GM12873 (cell line): Measurements from ENCODE around the gene RHOG.

ENCODE experiments used
- TF ChIP-seq, protein P1 (sequence below): IDR thresholded peaks from 2 replicates; pipeline ENCODE4 v1.5.1; 2012; ENCODE audit warnings: low read depth, mild to moderate bottlenecking, moderate library complexity, low read length, control low read depth; ENCODE audit not compliant: insufficient read depth; ENCODE audit errors: missing control alignments

The RHOG gene

DNA sequence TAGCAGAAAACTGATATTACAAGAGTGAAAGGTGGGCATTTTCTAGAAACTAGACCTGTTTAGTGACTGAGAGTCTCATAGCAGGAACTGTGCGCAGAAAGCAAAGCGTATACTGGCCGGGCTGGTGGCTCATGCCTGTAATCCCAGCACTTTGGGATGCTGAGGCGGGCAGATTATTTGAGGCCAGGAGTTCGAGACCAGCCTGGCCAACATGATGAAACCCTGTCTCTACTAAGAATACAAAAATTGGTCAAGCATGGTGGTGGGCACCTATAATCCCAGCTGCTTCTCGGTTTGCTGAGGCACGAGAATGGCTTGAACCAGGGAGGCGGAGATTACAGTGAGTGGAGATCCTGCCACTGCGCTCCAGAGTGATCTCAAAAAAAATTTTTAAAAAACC, 41.6 kb downstream of the RHOG start:
- TF ChIP-seq, protein P1, sequence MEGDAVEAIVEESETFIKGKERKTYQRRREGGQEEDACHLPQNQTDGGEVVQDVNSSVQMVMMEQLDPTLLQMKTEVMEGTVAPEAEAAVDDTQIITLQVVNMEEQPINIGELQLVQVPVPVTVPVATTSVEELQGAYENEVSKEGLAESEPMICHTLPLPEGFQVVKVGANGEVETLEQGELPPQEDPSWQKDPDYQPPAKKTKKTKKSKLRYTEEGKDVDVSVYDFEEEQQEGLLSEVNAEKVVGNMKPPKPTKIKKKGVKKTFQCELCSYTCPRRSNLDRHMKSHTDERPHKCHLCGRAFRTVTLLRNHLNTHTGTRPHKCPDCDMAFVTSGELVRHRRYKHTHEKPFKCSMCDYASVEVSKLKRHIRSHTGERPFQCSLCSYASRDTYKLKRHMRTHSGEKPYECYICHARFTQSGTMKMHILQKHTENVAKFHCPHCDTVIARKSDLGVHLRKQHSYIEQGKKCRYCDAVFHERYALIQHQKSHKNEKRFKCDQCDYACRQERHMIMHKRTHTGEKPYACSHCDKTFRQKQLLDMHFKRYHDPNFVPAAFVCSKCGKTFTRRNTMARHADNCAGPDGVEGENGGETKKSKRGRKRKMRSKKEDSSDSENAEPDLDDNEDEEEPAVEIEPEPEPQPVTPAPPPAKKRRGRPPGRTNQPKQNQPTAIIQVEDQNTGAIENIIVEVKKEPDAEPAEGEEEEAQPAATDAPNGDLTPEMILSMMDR = no peak

DNA sequence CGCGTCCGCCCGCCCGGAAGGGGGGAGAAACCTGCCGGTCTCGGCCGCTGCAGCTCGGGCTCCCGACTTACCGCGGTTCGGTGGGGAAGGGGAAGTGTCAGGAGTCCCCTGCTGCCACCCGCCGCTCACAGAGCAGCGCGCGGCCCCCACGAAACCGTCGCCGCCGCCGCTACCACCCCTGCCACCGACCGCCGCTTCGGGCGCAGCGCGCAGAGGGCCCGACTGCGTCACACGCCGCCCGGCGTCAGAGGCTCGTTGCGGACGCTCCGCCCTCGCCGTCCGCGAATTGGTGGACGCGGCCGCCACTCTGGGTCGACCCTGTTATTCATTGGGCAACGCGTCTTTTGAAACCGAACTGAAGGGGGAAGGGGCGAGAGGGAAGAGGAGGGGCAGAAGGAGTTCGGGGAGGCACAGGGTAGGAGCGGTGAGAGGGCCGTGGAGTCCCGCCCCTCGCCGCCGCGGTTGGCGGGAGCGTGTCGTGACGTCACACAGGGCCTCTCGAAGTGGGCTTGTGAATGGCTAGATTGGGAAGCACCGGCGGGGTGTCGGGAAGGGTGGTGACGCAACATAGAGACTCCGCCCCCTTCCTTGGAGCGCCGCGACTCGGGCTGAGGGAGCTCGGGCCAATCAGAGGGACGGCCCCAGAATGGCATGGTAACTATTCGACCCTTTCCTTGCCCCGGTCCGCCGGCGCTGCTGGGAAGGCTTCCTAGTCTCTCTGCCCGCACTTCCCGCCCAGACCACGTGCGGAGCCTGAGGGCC, 43.2 kb downstream of the RHOG start, which contains the start of gene NUP98:
TSS of gene NUP98 (minus strand) at position 226 of the 762 bp plus-strand sequence. CDS start 15,437 bp downstream, outside the sequence.
- TF ChIP-seq, protein P1 = no peak

DNA sequence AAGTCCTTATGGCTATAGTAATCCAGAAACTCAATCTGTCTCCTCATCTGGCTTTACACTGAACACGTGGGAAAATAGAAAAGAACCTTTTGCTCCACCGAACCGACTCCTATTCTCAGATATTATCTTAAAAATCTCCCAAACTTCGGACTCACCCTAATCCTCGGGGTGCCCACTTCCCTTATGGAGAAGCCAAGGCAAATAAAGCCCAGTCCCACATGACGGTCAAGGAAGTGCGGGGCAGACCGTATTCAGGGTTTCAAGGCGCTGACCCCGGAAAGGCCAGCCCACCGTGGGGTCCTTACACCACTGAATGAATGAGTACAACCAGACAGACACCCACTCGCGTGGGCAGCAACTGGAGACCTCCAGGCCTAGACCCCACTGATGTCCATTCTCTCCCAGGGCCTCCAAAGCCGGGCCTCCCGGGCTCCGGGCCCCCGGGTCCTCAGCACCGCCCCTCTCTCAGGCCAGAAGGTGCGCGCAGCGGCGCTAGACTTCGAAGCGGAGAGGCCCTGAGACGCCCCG, 43.9 kb downstream of the RHOG start:
- TF ChIP-seq, protein P1 = no peak

DNA sequence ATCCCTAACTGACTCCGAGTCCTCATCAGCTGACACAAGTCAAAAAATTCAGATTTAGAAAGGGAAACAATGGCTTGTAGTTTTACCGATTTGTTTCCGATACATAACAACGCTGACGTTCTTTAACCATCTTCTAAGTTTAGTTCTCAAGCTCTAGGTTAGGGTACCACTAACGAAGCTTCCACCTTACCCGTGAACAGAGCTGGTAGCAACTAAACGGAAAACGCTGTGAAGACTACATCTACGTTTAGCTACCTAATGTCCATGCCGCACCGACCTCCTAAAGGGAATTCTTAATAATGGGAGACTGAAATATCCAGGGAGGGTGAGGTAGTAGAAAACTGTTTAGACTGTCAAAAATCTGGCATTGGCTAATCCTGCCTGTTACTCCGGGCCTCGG, 44.4 kb downstream of the RHOG start:
- TF ChIP-seq, protein P1 = no peak

DNA sequence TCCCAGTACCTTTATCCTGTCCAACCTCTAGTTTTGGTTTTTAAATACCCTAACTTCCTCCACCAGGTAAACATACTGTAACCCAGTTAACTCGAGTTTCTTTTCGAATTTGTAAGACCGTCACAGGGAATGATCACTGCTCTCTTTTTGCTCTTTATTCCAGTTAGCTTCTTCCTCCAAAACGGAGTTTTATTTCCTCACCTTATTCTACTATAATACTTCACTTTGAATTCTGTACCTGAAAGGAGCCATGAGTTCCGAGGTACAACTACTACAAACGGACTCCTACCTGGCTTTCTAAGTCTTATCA, 44.8 kb downstream of the RHOG start:
- TF ChIP-seq, protein P1 = no peak

DNA sequence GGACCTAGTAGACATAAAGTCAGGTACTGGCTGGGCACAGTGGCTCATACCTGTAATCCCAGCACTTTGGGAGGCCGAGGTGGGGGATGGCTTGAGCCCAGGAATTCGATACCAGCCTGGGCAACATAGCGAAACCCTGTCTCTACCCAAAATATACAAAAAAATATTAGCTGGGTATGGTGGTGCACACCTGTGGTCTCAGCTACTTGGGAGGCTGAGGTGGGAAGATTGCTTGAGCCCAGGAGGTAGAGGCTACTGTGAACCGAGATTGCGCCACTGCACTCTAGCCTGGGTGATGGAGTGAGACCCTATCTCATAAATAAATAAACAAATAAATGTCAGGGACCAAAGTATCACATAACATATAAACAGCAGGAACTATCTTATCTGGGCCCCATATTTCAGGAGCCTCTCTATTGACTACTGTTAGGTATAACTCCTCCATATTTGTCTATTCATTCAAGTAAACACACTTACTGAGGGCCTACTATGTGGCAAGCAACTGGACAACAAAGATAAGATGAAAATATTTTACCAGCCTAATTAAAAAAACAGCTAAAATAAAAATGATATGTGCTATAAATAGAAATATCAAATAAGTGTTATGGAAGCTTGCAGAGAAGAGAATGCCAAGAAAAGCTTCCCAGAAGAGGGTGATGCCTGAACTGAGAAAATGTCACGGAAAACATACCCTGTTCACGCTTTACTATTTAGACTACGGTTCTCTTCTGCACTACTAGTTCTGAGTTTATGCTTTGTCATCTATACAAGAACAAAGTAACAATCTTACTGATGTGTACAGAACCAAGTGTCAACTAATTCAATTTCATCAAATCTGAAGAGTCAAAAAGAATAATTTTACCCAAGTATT, 45.4 kb downstream of the RHOG start:
- TF ChIP-seq, protein P1 = no peak

DNA sequence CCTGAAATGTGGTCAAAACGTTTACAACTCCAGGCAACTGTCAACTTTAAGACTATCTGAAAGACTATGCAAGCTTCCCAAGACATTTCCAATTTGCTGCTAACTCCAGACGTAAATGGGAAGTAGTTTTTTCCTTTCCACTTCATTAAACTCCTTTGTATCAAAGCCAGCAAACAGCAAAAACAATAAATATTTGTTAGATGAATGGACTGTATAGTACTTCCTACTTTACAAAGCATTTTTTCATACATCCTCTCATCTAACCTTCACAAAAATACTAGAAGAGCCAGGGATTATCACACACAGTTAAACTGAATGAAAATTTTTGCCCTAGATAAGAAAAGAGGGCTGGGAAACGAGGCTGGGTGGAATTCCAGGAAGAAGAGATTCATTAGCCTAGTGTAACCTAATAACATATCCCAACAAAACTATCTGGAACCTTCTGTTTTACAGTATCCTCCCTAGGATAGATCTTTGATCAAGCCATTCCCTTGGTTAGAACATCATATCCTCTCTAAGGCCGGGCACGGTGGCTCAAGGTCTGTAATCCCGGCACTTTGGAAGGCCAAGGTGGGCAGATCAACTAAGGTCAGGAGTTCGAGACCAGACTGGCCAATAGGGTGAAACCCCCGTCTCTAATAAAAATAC, 53.9 kb downstream of the RHOG start:
- TF ChIP-seq, protein P1 = no peak
